Astrocyte (in vitro differentiated cells and primary cell): Measurements from ENCODE around the gene CHRNA5.

Experiments used
- CTCF ChIP-seq: IDR thresholded peaks from 2 replicates; pipeline ENCODE4 v1.5.1; 2011; ENCODE audit warnings: low read depth, mild to moderate bottlenecking, inconsistent platforms, low read length, moderate library complexity; ENCODE audit not compliant: insufficient read depth
- EZH2 ChIP-seq: IDR thresholded peaks from 2 replicates; pipeline ENCODE4 v1.6.1; 2012; ENCODE audit warnings: mild to moderate bottlenecking, low read length, inconsistent platforms; ENCODE audit not compliant: insufficient read depth

GRCh38 chr15:78540871-78541743 is 24.2 kb upstream of the CHRNA5 start:
- TF ChIP-seq CTCF: no peak
- TF ChIP-seq EZH2: no peak
